GM15510 (cell line): ENCODE results near the gene UBL5.

Experiments used
- POLR2A ChIP-seq: IDR thresholded peaks from 3 replicates; pipeline ENCODE4 v1.6.1; 2011; ENCODE audit warnings: borderline replicate concordance; ENCODE audit not compliant: insufficient read length; ENCODE audit errors: extremely low read depth

UBL5 gene

GRCh38 chr19:9842834-9843625 is 15.3 kb downstream of the UBL5 start:
- TF ChIP-seq POLR2A: no peak

- TF ChIP-seq POLR2A: no peak
Observed at GRCh38 chr19:9847087-9847671, 19.5 kb downstream of the UBL5 start.

GRCh38 chr19:9848060-9848459 is 20.3 kb downstream of the UBL5 start:
- no peak for TF ChIP-seq POLR2A

DNA sequence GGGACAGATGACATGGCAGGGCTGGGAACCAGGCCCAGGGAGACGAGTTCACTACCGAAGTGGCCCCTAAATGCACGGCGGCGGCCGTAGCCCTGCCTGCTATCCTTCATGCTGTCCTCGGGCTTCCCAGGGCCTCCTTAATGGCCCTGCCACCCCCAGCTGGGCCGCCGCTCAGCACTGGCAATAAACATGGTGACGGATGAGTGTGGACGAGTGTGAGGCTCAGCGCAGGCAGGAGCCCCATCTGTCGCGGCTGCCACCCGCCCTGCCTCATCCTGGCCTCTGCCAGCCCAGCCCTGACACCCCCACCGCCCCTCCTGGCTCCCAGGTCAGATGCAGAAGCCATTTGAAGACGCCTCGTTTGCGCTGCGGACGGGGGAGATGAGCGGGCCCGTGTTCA is 21.0 kb downstream of the UBL5 start:
- no peak for TF ChIP-seq POLR2A

GRCh38 chr19:9849791-9850190 is 22.1 kb downstream of the UBL5 start:
- TF ChIP-seq POLR2A: no peak

DNA sequence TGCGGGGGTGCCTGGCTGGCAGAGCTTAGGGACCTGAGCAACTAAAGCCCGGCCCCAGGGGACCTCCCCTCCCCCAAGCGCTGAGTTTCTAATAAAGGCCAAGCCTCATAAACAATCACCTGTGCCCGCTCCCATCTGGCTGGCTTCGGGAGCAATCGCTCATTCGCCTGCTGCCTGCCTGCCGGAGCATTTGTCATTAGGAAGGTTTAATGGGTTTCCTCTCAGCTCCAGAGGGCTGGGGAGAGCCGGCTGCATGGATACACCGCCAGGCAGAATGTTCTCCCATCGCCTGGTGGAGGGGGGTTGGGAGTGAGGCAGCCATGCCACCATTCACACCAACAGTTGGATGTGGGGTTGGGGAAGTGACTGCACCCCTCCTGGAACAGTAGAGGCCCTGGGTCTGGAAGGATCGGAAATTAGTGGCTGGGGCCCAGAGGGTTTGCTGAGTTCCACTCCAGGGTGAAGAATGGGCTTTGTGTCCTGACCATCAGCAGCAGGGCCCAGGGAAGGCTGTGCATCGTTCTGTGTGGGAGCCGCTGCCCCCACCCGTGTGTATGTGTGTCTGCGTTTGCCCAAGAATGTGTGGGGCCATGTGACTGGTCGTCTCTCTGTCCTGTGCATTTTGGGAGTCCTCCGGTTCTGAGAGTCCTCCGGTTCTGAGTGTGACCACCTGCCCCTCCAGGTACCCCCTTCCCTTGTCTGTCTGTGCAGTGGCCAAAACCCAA is 22.7 kb downstream of the UBL5 start:
- no peak for TF ChIP-seq POLR2A

DNA sequence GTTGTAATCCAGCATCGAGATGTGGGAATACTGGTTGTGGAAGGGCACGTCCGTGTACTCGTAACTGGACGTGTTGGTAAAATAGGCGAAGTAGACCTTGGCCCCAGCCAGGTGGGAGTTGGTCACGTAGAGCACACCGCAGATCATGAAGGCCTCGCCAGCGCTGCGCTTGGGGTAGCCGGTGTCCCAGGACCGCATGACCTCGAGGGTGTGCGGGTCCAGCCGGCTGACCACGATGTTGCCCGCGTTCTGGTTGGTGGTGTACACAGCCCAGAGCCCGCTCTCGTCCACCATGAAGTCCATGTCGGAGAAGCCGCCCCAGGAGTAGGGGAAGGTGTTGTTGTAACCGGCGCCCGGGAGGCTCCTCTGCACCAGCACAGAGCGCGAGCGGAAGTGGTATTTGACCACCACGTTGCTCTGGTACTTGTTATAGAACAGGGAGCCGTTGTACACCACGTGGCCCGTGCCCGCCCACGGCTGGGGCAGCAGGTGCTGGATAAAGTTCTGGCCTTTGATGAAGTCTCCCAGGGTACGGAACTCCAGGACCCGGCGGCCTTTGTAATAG is 26.6 kb downstream of the UBL5 start:
- TF ChIP-seq POLR2A: no peak

- TF ChIP-seq POLR2A: no peak
Observed at GRCh38 chr19:9856609-9857008, 28.9 kb downstream of the UBL5 start.

GRCh38 chr19:9857076-9857721 is 29.5 kb downstream of the UBL5 start:
- TF ChIP-seq POLR2A: no peak

DNA sequence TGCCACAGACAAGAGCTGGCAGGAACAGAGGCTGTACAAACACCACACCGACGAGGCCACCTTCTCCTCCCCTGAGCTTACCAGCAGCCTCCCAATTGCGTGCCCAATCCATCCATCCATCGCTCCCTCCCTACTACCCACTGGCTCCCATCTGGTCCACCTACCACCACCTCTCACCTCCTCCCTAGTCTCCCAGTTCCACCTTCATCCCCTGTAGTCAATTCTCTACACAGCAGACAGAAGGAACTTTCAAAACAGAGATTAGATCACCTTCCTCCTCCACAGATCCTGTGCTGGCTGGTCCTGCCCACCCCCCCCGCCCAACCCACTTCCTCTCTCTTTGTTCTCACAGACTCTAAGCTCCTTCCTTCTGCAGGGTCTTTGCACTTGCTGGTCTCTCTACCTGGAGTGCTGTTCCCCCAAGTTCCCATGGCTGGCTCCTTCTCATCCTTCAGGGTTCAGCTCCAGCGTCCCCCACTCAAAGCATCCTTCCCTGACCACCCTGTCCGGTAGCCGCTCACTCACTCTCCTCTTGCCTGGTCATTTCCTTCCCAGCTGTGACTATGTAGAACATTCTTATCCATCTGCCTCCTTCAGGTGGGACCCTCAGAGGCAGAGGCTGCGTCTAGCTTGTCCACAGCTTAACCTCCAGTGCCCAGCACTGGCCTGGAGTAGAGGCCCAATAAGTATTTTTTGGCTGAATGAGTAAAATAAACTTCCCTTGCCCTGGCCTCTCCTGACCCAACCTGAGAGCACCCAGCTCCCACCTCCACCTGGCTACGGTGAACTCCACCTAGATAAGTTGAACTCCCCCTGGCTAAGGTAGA is 30.4 kb downstream of the UBL5 start:
- TF ChIP-seq POLR2A: no peak

GRCh38 chr19:9858766-9859165 is 31.0 kb downstream of the UBL5 start:
- no peak for TF ChIP-seq POLR2A

DNA sequence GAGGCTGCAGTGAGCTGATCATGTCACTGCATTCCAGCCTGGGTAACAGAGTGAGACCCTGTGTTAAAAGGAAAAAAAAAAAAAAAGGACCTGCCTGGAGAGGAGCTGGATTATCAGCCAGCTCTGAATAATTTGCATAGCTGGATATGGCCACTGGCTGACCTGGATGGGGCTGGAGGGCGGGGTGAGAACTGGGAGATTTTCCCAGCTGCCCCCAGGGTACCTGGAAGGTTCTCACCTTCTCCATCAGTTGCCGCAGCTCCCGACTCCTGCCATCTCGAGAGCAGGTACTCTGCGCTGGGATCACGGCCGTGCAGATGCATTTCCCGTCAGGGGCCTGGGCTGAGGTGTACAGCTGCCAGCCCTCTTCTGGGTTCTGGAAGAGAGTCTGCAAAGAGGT is 32.7 kb downstream of the UBL5 start:
- TF ChIP-seq POLR2A: no peak

GRCh38 chr19:9861503-9861902 is 33.8 kb downstream of the UBL5 start:
- TF ChIP-seq POLR2A: no peak

- TF ChIP-seq POLR2A: no peak
Observed at GRCh38 chr19:9862938-9863337, 35.2 kb downstream of the UBL5 start.
